DMS 273 (cell line): ENCODE measurements around the gene EIF1.

ENCODE experiments used
- DNase-seq: peaks from one replicate; lab custom pipeline; 2025; ENCODE audit not compliant: unreplicated experiment; lab: John Stamatoyannopoulos, UW

Gene EIF1

DNA sequence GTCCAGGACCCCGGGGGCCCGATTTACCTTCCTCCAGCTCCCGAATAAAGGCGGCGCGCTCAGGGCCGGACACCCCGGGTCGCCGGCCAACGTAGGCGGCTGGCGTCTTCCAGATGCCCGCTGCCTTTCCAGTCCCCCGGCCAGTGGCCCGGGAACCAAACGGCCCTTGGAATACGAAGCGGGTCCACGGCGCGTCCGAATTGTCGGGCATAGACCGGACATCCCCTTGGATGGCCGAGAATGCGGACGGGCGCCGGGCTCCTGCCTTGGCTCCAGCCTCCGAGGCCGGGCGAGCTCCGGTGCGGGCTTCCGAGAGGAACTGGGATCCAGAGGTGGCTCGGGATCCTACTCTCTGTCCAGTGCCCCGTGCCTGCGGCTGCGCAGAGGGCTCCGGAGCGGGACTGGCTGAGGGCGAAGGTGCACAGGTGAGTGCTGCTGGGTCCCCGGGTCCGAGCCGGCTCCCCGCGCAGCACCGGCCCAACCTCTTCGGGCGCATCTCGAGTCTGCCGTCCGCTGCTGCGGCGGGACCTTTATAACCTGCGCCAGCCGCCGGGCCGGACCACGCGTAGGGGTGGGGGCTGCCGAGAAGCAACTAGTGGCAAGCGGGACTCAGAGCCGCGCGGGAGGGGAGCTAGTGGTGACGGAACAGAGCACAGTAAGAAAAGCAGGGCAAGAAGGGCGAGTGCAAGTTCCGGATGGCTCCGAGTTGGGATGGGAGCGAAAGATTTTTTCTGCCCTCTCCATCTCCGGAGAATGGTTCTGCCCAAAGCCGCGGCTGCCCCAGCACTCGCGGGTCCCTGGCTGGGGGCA lies 45.7 kb downstream of the EIF1 start, which contains the start of gene HAP1:
TSS of gene HAP1 (minus strand) at position 505 of the 810 bp plus-strand sequence. CDS start at position 496, 9 bp downstream.
- DNase-seq, result peak; percentile 80

DNA sequence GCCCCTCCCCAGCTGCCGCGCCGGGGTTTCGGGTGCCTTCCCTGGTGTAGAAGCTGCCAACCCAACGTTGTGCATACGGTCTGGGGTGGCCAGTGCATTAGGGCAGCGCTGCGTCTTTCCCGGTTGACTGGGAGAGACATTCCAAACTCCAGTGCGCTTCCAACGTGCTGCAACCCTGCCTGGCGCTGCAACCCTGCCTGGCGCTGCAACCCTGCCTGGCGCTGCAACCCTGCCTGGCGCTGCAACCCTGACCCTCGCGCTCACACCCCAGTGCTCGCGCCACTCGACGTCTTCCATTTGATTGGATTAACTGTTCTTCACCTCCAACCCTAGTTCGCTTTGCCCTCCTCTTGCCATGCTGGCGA lies 46.2 kb downstream of the EIF1 start:
- DNase-seq, result no peak

DNA sequence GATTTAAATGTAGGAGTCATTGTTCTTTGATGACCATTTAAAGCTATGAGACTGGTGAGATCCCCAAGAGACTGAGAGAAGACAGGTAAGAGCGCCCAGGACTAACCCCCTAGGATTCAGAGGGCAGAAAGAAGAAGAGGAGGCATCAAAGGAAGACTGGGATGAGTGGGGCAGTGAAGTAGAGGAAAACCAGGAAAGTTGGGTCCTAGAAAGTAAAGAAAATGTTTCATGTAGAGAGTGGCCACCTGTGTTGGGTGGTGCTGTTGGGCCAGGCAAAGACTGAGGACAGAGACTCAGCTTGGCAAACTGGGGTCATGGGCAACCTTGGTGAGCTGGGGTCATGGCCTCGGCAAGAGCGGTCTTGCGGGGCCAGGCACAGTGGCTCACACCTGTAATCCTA lies 47.1 kb downstream of the EIF1 start:
- DNase-seq, result no peak

DNA sequence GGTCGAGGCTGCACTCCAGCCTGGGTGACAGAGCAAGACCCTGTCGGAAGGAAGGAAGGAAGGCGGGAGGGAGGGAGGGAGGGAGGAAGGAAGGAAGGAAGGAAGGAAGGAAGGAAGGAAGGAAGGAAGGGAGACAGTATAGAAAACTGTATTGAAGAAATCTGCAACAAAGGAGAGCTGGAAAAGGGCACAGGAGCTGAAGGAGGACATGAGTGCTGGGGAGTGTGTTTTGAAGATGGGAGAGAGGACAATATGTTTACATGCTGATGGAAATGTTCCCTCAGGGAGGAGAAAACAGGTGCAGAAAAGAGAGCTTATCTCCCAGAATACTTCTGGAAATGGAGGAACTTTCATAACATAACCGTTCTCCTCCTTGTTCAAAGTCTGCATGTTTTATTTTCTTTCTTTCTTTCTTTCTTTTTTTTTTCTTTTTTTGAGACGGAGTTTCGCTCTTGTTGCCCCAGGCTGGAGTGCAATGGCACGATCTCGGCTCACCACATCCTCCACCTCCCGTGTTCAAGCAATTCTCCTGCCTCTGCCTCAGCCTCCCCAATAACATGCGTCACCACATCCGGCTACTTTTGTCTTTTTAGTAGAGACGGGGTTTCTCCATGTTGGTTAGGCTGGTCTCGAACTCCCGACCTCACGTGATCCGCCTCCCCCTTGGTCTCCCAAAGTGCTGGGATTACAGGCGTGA lies 48.4 kb downstream of the EIF1 start:
- DNase-seq, result no peak

DNA sequence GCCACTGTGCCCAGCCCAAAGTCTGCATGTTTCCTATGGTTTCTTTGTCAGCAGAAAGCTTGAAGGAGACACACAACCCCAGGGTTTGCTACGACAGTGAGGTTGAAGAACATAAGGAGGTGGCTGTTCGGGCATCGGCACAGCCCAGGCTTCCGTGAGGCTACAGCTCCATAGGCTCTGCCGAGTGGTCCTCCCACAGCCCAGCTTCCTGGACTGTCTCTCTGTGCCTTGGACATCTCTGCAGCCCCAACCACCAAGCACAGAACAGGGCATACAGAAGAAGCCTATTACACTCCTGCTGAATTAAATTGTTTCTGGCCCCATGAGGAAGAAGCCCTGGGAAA lies 49.0 kb downstream of the EIF1 start:
- DNase-seq, result no peak

DNA sequence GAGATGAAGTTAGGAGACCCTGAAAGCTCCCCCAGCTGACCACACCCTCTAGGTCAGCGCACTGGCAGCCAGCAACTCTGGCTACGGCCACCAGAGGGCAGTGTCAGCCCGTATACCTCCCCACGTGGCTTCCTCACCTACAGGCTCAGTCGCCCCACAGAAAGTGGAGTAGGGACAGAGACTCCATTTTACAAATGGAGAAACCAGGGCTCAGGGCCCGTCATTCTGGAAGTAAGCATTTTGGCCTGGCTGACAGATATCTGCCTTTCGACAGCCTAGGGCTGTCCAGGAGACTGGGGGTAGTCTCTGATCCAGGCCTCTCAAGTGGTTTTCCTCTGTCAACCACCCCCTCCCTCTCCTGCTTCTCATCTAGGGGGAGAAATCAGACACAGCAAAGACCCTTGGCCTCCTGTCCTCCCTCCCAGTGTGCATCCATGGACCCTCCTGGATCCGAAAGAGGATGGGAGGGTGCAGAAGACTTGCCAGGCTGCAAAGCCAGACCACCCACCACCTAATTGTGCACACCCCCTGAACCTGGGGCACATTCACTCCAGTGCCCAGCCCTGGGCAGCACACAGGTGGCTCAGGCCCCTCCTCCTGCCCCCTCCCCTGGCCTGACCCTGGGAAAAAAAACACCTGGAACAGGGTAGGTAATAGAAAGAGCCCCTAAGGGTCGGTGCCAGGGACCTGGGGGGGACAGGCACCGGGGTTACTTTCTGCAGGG lies 49.6 kb downstream of the EIF1 start:
- peak; percentile 92 for DNase-seq

DNA sequence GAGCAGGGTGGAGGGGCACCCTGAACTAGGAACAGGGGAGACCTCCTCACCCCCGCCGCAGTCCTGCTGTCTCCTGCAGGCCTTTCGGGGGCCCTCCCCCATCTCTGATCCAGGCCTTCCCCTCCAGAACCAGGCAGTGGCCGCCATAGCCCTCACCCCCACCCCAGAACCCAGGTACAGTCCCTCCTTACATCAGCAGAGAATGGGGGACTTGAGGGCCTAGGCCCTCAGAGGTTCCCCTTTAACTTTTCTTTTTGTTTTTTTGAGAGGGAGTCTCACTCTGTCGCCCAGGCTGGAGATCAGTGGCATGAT lies 50.1 kb downstream of the EIF1 start:
- no peak for DNase-seq

DNA sequence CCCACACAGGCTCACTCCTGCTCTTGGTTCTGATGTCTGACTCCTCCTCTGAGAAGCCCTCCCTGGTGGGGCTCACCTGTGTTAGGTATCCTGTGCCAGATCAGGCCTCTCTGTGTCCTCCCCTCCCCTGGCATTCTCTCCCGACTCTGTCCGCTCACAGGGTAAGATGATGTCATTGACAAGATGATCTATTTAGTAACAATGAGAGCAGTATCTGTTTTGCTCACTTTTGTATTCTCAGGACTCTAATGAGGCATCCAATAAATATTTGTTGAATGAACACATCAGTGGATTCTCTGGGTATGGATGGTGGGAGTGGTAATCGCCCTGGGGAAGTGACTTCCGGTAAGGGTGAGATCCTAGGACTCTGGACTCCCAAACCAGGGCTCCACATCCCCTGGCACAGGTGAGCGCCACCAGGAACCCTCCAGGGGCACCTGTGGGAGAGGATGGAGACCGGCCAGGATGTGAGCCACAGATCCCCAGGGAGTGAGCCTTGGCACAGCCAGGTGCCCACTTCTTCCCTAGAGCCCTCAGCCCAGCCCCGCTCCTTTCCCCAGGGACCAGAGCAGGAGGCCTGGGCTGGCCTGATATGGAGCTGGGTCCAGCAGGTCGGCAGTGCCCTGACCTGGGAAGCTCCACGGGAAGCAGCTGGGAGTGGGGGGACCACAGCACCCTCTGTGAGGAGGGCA lies 51.1 kb downstream of the EIF1 start:
- DNase-seq, result no peak

DNA sequence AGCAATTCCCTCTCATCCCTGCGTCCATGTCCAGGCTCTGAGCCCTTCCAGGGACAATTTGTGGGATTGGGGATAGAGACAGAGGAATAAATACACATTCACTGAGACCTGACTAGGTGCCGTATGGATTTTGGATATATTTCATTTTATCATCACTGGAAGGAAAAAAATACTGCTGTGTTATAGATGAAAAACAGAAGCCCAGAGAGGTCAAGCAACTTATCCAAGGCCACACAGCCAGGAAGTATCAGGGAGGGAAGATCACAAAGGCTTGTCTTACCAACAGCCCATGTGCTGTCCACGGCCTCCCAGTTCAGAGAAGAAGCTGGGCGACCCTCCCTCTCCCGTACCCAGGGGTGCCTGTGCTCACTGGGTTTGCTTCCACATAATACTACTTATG lies 51.8 kb downstream of the EIF1 start:
- no peak for DNase-seq

DNA sequence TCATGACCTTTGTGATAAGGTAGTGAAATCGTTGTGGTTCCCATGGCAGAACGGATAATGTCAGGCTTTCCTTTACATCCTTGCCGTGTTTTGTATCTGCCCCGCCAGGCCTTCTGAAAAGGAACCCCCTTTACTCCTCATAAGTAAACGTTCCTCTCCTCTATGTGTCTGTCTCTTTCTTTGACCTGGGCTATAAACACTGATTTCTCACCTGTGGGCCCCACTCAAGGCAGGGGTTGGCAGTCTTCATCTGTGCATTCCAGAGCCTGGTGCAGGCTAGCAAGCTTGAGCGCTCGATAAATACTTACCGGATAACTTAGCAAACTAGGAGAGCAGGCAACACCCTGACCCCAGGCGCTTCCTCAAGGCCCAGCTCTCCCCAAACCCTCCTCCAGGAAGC lies 53.0 kb downstream of the EIF1 start:
- no peak for DNase-seq
